GM18858 (cell line): ENCODE measurements around the gene CTTNBP2.

Source experiments
- ATAC-seq: cut with Tn5 transposase; IDR thresholded peaks from one replicate; pipeline ENCODE4 v1.9.1; 2021; ENCODE audit not compliant: unreplicated experiment

The CTTNBP2 gene

DNA sequence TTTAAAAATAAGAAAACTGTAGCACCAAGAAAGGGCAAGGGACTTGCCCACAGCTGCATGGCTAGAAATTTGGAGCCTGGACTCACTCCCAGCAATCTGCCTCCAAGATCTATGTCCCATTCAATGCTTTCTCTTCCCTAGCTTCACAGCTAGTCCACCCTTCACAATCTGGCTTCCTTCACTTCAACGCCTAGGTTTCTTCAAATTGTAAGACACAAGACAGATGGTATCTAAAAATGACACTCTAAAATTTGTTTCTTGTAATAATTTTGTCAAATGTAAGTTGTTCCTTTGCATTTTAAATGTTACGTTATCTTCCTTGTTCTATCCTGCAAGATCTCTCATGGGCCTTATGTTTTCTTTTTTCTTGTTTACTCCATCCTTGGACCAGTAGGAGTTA is 48.6 kb downstream of the CTTNBP2 start:
- ATAC-seq: no peak

DNA sequence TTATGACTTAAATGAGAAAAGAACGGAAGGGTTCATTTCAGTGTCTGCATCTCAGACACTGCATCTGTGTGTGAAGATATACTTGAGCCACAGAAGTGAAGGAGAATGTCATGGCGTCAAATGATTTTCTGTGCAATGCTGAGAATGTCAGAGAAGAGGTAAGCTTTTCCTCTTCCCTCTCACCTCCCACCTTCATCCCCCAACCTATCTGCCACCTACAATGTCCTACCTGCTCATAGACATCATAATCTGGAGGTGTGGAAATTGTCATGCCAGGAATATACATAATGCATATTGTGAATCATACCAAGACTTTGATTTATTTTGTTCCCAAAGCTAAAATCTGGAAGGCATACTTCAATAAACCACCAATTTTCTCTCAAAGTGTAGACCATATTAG is 53.7 kb downstream of the CTTNBP2 start:
- ATAC-seq: no peak

DNA sequence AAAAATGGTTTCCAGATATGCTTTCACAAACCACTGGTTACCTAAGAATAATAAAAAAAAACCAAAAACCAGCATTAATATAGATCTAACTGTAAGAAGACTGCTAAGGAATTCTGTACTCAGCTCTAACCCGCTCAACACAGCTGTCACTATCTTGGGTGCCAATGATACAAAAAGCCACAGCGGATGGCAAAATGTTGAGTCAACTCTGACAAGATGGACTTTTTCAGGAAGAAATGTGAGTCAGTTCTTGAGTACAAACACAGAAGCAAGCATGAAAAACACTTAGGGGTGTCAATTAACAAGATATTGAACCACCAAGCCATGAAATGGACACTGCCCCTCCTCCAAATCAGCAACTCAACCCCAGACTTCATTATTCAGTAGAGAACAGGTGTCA is 55.0 kb downstream of the CTTNBP2 start:
- ATAC-seq: no peak

DNA sequence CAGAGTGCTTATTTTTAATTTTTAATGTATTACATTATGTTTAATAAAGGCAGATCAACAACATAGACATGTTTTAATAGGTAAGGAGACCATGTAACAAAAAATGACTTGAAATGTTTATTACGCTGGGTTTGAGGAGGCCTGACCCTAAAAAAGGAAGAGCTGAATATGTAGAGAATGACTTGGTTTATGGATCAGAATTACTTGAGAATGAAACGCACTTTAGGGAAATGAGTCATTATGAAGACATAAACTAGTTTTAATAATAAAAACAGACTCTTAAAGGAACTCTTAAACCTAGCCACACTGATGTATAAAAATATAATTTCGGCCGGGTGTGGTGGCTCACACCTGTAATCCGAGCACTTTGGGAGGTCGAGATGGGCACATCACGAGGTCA is 56.5 kb downstream of the CTTNBP2 start:
- ATAC-seq: no peak

DNA sequence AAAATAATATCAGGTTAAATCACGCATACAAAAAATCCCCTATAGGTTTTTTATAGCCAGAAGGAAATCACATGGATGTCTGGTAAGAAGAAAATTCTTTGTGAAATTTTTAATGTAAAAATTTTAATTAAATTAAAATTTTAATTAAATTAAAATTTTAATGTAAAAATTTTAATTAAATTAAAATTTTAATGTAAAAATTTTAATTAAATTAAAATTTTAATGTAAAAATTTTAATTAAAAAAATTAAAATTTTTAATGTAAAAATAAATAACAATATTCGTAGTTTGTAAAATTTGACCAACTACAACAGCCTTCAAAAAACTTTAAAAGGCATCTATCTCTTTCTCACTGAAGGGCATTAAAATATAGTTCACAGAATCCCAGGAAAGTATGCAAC is 61.5 kb downstream of the CTTNBP2 start:
- no peak for ATAC-seq

DNA sequence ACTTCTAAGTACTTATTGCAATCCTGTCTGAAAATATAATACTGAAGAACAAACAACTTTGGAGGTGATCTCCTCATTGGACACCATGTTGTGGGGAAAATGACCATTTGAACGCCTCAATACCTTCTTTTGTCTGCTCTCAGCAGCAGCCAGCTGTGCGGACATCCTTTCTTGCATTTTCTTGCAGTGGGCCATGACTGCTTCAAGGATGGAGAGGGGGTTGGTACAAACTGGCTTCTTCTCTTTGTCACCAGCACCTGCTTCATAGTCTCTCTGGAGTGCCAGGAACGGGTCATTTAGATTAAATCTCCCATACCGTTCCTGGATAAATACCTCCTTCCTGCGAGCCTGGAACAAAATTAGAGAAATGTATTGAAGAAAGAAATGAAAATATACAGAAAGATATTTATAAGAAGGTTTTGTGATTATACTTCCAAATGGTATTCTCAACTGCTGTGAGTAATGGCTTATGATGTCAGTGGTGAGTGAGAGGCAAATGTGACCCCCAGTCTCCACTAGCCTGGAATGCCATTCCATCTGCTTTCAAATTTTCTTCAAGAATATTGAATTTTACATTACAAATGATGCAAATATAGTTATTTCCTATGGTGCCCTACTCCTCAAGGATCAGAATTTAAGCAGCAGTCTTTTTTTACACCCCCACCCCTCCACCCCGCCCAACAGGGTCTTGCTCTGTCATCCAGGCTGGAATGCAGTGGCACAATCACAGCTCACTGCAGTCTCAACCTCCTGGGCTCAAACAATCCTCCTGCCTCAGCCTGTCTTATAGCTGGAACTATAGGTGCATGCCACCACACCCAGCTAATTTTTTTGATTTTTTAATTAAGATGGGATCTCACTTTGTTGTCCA is 62.4 kb downstream of the CTTNBP2 start:
- no peak for ATAC-seq

DNA sequence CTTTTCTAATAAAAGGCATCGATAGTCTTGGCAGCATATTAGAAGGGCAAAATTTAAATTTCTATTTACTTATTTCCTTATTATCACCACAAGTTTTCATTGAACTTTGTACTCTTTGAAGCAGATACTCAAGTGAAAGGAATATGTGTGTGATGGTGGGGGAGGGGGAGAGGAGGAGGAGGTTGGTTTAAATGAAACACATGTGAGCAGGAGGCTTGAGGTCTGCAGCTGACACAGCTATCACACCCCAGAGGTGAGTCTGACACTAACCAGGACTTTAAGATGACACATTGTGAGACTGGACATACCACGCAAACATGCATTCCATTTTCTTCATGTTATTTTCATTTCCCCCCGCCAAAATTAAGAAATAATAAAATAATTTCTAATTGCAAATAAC is 63.3 kb downstream of the CTTNBP2 start:
- ATAC-seq: no peak

DNA sequence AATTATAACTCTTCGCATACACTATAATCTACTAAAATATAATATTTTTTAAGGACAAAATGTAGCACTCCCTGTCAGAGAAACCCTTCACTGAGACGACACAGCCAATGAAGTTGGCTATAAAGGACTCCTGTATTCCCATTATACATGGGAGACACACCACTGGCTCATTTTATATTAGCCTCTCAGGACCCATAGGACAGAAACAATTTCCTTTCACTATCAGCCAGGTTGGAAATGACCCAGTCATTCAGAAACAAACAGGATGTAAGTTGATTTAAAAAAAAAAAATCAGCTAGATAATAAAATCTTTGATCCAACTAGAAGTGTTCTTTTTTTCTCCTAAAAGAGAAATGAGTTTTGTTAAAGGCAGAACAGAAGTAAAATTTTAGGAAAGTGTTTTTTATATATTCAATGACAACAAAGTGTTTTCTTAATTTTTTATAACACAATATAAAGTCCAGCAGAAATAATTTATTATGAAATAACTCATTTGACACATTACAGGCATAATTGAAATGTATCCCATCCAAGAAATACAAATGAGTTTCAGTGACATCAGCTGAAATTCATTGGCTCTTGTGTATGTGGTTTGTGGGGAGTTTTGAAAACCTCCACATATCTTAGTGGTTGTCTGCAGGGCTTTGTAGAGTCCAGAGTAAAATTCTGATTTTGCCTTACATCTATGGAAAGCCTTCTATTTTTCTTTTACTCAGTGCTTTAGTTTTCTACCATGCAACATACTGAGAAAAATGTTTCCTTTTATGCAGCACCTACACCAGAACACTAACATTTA is 64.1 kb downstream of the CTTNBP2 start:
- ATAC-seq: no peak

DNA sequence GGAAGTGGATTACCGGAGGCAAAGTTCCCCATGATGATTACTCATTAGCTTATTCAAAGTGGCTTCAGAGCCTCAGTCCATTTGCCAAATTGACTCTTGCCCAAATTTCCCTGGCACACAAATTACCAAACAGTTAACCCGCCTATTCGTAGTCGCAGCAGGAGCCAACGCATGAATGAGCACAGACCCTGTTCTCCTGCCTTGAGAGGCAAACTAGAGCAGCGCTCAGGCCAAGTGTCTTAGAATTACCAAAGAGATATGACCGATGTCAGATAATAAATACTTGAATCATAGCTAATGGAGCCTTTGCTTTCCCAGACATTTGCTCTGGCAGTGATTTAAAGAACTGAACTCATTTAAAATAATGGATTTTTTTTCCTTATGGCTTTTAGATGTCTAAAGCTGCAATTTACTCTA is 64.9 kb downstream of the CTTNBP2 start:
- ATAC-seq: no peak

DNA sequence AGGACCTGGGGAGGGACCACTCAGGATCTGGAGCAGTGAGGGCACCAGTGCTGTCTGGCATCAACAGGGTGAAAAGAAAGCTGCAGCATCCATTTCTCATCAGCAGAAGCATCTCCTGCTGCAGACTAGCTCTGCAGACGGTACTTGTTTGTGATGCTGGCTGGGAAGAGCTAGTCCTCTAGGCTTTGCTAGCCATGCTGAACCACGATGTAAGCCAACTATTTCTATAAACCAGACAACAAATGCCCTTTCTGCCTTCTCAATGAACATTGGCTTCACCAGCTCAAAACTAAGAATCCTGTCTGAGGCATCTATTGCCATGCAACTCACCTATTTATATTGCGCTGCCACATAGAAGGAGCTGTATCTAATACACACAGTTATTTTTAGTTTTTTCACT is 65.6 kb downstream of the CTTNBP2 start:
- no peak for ATAC-seq

DNA sequence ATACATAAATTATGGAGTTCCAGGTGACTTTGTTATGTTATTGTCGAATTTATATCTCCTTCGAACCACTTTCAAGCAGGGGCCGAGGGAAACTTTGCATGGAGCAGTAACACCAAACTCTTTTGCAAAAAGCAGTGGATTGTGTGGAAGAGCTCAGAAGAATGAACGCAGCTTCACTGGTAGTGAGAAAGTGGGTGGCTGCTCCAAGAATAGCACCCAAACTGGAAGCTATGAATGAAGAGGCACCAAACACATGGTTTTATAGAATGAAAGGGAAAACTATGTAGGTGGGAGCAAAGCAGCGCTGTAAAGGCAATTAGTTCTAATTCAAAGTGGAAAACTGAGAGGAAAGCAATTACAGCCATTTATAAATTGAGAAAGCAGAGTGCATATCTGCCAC is 67.2 kb downstream of the CTTNBP2 start:
- no peak for ATAC-seq

DNA sequence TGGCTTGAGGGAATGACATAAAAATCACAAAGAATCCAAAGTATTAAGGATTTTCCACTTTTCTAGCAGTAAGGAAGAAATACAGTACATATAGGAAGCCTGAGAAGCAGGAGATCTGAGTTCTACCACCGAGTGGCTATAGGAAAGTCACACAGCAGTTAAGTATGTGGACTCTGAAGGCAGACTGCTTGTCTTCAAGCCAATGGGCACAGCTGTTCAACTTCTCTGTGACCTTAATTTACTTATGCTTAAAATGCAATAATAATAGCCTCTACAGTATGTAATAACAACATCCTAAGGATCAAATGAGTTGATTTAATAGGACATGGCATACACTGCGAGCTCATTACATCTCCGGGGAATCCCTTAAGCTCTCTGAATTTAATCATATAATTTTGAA is 68.0 kb downstream of the CTTNBP2 start:
- no peak for ATAC-seq

DNA sequence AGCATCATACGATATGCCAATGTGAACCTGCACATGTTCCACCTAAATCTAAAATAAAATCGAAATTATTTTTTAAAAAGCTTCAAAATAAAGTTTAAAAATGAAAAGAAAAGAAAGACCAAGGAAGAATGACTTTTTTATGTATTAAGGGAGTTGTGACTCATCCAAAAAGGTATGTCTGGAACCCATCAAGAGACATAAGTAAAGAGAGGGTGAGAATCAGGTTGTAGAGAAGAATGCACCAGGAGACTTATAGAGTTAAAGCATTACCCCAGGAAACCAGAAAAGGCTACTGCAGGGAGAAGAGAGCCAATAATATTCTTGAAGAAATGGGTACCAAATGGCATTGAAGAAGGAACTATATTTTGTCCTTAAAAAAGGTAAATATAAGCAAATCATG is 69.8 kb downstream of the CTTNBP2 start:
- ATAC-seq: no peak

DNA sequence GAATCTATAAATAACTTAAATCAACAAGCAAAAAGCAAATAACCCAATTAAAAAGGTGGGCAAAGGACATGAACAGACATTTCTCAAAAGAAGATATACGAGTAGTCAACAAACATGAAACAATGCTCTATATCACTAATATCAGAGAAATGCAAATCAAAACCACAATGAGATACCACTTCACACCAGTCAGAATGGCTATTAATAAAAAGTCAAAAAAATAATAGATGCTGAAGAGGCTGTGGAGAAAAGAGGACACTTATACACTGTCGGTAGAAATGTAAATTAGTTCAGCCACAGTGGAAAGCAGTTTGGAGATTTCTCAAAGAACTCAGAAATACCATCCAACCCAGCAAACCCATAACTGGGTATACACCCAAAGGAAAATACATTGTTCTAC is 70.6 kb downstream of the CTTNBP2 start:
- ATAC-seq: no peak

DNA sequence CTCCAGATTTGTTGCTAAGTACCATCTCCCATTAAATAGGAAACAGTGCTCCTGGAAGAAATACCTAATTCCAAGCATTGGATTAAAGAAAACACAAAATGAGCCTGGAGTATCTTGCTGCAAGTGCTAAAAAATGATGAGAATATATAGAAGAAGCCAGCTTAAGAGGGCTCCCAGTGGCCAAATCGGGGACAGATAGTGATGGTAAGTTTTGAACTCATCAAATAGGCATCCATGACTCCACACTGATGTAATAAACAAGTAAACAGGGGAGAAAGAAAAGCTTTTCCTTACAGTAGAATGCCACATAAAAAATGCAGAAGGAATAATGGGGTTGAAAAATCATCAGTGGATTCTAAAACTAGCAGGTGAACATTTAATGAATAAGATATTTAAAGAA is 72.4 kb downstream of the CTTNBP2 start:
- ATAC-seq: no peak

DNA sequence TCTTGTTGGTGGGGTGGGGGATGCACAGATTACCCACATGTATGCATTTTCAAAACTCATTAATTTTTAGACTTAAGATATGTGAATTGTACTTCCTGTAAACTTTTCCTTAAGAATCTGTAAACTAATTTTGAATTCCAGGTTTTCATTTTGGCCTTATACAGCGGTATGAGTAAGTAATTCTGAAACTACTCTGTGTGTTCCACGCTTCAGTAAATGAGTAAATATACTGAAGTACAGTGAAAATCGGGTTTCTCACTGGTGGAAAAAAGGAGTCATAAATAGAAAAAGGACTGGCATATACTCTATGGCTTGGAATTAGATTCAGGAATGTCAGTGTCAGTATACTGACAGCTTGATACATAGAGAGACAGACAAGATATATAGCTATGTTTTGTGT is 72.8 kb downstream of the CTTNBP2 start:
- ATAC-seq: no peak

DNA sequence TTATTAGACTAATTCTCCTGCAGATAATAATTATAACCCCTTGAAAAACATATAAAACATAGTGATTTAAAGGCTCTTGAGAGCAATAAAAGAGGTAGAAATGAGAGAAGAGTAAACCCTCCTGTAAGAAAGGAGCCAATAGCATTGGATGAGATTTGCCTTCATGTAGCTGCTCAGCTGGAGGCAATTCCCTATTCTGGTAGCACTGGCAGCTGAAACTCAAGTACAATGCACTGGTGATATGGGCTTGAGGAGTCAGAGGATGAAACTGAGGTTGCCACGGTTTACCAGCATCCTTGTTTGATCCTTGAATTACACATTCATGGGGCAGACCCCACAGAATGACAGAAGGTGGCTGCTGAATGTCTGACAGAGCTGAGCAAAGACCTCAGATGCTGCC is 76.4 kb downstream of the CTTNBP2 start:
- no peak for ATAC-seq

DNA sequence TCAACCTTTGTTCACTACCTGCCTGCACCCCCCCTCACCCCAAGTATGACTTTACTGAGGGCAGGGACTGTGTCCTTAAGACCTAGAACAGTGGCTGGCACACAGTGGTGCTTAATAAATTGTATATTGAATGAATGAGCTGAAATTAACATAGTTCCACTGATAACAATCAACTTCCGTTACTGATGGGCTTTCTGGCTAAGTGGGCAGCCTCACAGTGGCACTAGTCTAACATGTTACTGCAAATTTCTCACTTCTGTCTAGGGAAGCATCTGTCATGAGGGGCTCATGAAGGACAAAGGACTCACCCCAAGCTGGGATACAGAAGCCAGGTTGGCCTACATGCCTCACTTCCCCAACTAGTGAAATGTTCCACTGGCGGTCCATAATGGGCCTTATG is 79.3 kb downstream of the CTTNBP2 start:
- ATAC-seq: no peak

DNA sequence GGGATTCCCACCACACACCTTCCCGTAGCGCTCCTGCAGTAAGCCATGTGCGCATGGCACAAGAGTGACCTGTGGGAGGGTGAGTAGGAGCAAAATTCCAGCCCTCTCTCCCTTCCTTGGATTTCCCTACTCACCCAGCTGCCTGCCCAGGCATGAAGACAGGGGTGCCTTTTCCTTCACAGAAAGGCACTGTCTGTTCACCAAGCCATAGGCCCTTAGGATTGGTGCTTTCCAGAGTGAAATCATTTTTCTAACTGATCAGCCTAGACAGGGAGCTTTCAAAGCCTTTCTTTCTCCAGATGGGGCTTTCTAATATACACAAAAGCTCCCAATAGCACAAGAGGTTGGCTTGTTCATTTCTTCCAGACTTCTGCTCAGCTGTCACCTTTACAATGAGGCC is 79.7 kb downstream of the CTTNBP2 start:
- ATAC-seq: no peak

DNA sequence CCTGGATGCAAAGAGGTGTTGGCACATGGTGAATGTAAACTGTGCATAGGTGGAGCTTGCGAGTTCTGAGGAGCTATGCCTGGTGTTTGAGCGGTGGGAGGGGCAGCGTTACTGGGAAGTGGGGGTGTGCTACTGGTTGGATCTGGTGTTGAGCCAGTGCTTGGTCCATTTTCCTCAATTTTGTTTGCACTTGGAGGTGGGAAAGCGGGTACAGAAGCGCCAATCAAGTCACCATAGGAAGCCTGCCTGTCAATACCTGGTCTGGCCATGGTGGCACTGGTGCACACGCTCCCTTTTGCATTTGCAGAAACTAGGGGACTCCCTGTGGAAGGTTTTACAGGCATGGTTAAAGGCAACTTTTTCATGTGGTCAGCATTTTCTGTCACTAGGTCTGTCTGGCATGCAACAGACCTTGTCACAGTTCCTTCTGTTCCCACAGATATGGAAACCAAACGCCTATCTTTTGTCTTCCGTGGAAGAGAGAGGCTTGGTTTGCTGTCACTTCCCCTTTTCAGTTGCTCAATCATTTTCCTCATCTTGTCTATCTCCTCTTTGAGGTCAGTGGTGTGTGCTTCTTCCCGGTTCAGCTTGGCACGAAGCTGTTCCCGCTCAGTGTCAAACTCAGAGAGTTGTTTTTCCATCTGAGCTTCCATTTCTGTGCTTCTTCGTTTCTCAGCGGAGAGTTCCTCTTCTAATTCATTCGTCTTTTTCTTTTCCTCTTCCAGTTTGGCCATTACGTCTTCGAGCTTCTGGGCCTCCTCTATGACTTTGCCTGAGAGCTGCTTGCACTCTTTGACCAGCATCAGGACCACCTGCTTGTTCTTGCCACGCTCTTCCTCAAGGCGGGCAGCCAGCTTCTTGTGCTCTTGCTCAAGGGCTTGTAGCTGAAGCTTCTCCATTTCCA is 81.1 kb downstream of the CTTNBP2 start:
- peak; percentile 80 for ATAC-seq

DNA sequence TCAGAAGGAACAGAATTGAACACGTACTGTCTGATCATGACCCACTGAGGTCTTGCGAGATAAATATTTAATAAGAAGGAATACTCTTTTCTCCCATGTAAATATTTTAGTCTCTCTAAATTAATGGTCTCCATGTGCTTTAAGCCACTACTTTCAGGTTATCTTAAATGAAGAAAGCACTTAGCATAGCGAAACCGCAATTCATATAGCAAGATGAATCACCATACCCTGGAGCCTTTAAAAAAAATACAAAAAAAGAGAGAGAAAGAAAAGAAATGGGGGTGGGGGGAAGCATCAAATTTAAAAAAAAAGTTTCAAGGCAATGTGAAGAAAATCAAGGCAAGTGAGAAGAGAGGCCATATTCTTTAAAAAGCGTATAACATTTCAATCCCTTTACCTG is 82.5 kb downstream of the CTTNBP2 start:
- ATAC-seq: no peak
